GM23338 (cell line): ENCODE measurements around the gene CLIP1. TPM values are rescaled to one million over a fixed set of nuclear protein-coding genes. Genes with fewer than 3 reads are reported as not detected.

Experiments used
- ATAC-seq: fragments of 200-7000 bp; cut with Tn5 transposase; 3 replicates; pipeline ENCODE4 v1.9.1; 2020
- DNase-seq: peaks from one replicate; pipeline ENCODE4 v3.0.0-alpha.2; 2015; ENCODE audit warnings: low spot score
- H2AFZ ChIP-seq: fragments of 200-600 bp; sonication (generic); 2 replicates; pipeline ENCODE4 v1.8.0; 2016; ENCODE audit warnings: antibody characterized with exemption, mild to moderate bottlenecking, moderate library complexity
- H3F3A ChIP-seq: fragments of 200-600 bp; sonication (generic); replicated peaks from 2 replicates; pipeline ENCODE4 v1.8.0; 2017; ENCODE audit warnings: antibody characterized with exemption, mixed run types, low read depth
- H3K27ac ChIP-seq: fragments of 200-600 bp; sonication (generic); 2 replicates; pipeline ENCODE4 v1.6.1; 2016; ENCODE audit warnings: low read depth
- H3K27me3 ChIP-seq: fragments of 200-600 bp; sonication (generic); 2 replicates; pipeline ENCODE4 v1.8.0; 2016; ENCODE audit warnings: mild to moderate bottlenecking, mixed run types, moderate library complexity; ENCODE audit not compliant: insufficient read depth
- H3K36me3 ChIP-seq: fragments of 200-600 bp; sonication (generic); 2 replicates; pipeline ENCODE4 v1.8.0; 2016; ENCODE audit warnings: mild to moderate bottlenecking; ENCODE audit not compliant: insufficient read depth
- H3K4me1 ChIP-seq: fragments of 200-600 bp; sonication (generic); 2 replicates; pipeline ENCODE4 v1.8.0; 2016; ENCODE audit warnings: mild to moderate bottlenecking, moderate library complexity; ENCODE audit not compliant: insufficient read depth
- H3K4me2 ChIP-seq: fragments of 200-600 bp; sonication (generic); 2 replicates; pipeline ENCODE4 v1.7.1; 2017; ENCODE audit warnings: mixed run types
- H3K4me3 ChIP-seq: fragments of 200-600 bp; sonication (generic); 2 replicates; pipeline ENCODE4 v1.6.1; 2016; ENCODE audit warnings: mixed run types
- H3K79me2 ChIP-seq: fragments of 200-600 bp; sonication (generic); replicated peaks from 2 replicates; pipeline ENCODE4 v1.8.0; 2017; ENCODE audit warnings: mild to moderate bottlenecking; ENCODE audit not compliant: insufficient read depth
- H3K9me2 ChIP-seq: fragments of 200-600 bp; sonication (generic); 2 replicates; pipeline ENCODE4 v1.8.0; 2017; ENCODE audit not compliant: insufficient read depth
- H4K20me1 ChIP-seq: fragments of 200-600 bp; sonication (generic); replicated peaks from 2 replicates; pipeline ENCODE4 v1.8.0; 2017; ENCODE audit warnings: mild to moderate bottlenecking; ENCODE audit not compliant: insufficient read depth
- H3K27ac Mint-ChIP-seq: 2 replicates; pipeline ENCODE4 v1.8.0; 2020; ENCODE audit warnings: inconsistent platforms, mild to moderate bottlenecking, moderate library complexity, mixed read lengths
- H3K27me3 Mint-ChIP-seq: 3 replicates; pipeline ENCODE4 v1.8.0; 2022; ENCODE audit warnings: low read depth, mild to moderate bottlenecking, moderate library complexity, mixed read lengths, inconsistent platforms; ENCODE audit not compliant: insufficient read depth, poor library complexity
- H3K36me3 Mint-ChIP-seq: 3 replicates; pipeline ENCODE4 v1.8.0; 2021; ENCODE audit warnings: low read depth, mild to moderate bottlenecking, inconsistent platforms, moderate library complexity, mixed read lengths
- H3K4me1 Mint-ChIP-seq: 3 replicates; pipeline ENCODE4 v1.8.0; 2020; ENCODE audit warnings: mild to moderate bottlenecking, inconsistent platforms, mixed read lengths
- H3K4me3 Mint-ChIP-seq: 3 replicates; pipeline ENCODE4 v1.8.0; 2021; ENCODE audit warnings: moderate library complexity, mild to moderate bottlenecking, inconsistent platforms, mixed read lengths
- H3K9me3 Mint-ChIP-seq: 3 replicates; pipeline ENCODE4 v1.8.0; 2020; ENCODE audit warnings: moderate library complexity, mild to moderate bottlenecking, inconsistent platforms, mixed read lengths
- CREB1 ChIP-seq: fragments of 250-450 bp; sonication (Bioruptor Pico); IDR thresholded peaks from 2 replicates; pipeline ENCODE4 v1.5.0; 2020; ENCODE audit warnings: low read depth, mild to moderate bottlenecking, moderate library complexity
- EZH2 ChIP-seq: fragments of 200-600 bp; sonication (generic); IDR thresholded peaks from one replicate; pipeline ENCODE4 v1.8.0; 2017; ENCODE audit warnings: antibody characterized with exemption, mild to moderate bottlenecking, low read depth; ENCODE audit not compliant: unreplicated experiment
- NANOG ChIP-seq: IDR thresholded peaks from 2 replicates; pipeline ENCODE4 v1.6.1; 2016; ENCODE audit warnings: antibody characterized with exemption, borderline replicate concordance
- POLR2AphosphoS5 ChIP-seq: IDR thresholded peaks from 2 replicates; pipeline ENCODE4 v1.6.1; 2016; ENCODE audit warnings: antibody characterized with exemption, low read depth
- STAT1 ChIP-seq: IDR thresholded peaks from one replicate; pipeline ENCODE4 v1.6.1; 2016; ENCODE audit warnings: antibody characterized with exemption; ENCODE audit not compliant: unreplicated experiment
- ZNF331 ChIP-seq: fragments of 250-450 bp; sonication (Bioruptor Pico); IDR thresholded peaks from 2 replicates; pipeline ENCODE4 v1.5.0; 2020; ENCODE audit warnings: low read depth, mild to moderate bottlenecking, moderate library complexity
- ZNF462 ChIP-seq: fragments of 250-450 bp; sonication (Bioruptor Pico); IDR thresholded peaks from 2 replicates; pipeline ENCODE4 v1.5.0; 2020; ENCODE audit warnings: mild to moderate bottlenecking, moderate library complexity
- polyA plus RNA-seq: library from polyadenylated mRNA; unstranded; fragments of >200 nt; fragmentation: Nextera tagmentation; extraction: Ambion mirVana; gene quantifications from 2 replicates; pipeline ENCODE4 v1.2.1, GENCODE V29; 2016
- total RNA-seq: library from RNA; depleted of rRNA; stranded (reverse); fragments of >200 nt; shearing (Covaris generic); gene quantifications from 2 replicates; pipeline ENCODE4 v1.2.3, GENCODE V29; 2014

CLIP1 gene
- total and polyA plus RNA-seq, 2 experiments from 2014 or later: 11.5 to 21.1 TPM

- ATAC-seq: peak; percentile 55
- H3K9me2 ChIP-seq: no peaks in the 10 kb centered on the region
- H3K27me3 Mint-ChIP-seq: peaks cover 11% of the 10 kb centered on the region
- H3K27ac Mint-ChIP-seq: peak overlapping the region; percentile 96
- H3K4me1 ChIP-seq: peaks cover 14% of the 10 kb centered on the region
- no peaks in the 10 kb centered on the region; the same call in 1 of the 2 replicates for H4K20me1 ChIP-seq
- H3K4me3 Mint-ChIP-seq: peak overlapping the region; percentile 88
- H3F3A ChIP-seq: peaks cover 17% of the 10 kb centered on the region
- H3K4me2 ChIP-seq: peak overlapping the region; percentile 99
- H3K27me3 ChIP-seq: peaks cover 17% of the 10 kb centered on the region; the same call in 1 of the 2 replicates
- H3K36me3 ChIP-seq: no peaks in the 10 kb centered on the region
- TF ChIP-seq EZH2: peak; percentile 6
- TF ChIP-seq NANOG: no peak
- TF ChIP-seq ZNF462 (CRISPR knock-in tag): no peak
- TF ChIP-seq ZNF331: no peak
- TF ChIP-seq STAT1: no peak
- TF ChIP-seq CREB1 (CRISPR knock-in tag): no peak
- TF ChIP-seq POLR2AphosphoS5: peak; percentile 36; the same call in 1 of the 2 replicates
- H3K9me3 Mint-ChIP-seq: no peaks in the 10 kb centered on the region
- peak; percentile 69 for DNase-seq
- peaks cover 19% of the 10 kb centered on the region; the same call in 1 of the 2 replicates for H3K79me2 ChIP-seq
- peak overlapping the region; percentile 99 for H2AFZ ChIP-seq
- H3K4me1 Mint-ChIP-seq: peaks cover 17% of the 10 kb centered on the region
- no peaks in the 10 kb centered on the region; the same call in 2 of the 3 replicates for H3K36me3 Mint-ChIP-seq
- H3K27ac ChIP-seq: peak overlapping the region; percentile 76
- peak overlapping the region; percentile 93 for H3K4me3 ChIP-seq
Measured at GRCh38 chr12:122423258-122424165, 1.0 kb upstream of the CLIP1 start.
